Measurements from ENCODE around the gene PARVA.

PARVA gene

GRCh38 chr11:12499071-12499470 is 121.7 kb downstream of the PARVA start:
- TF ChIP-seq NFIC (IDR thresholded peaks at IDR 0.05) = no peak
- TF ChIP-seq YY1 (IDR thresholded peaks at IDR 0.05; ENCODE audit: low read depth) = no peak
- no peak for TF ChIP-seq TCF12 (IDR thresholded peaks at IDR 0.05; ENCODE audit: low read depth)
- no peak for TF ChIP-seq TAF1 (IDR thresholded peaks at IDR 0.05; ENCODE audit: low read depth)
- TF ChIP-seq CREB1 (IDR thresholded peaks at IDR 0.05; ENCODE audit: low read depth) = no peak
- no peak for TF ChIP-seq ZBTB7A (IDR thresholded peaks at IDR 0.05; ENCODE audit: low read depth)
- TF ChIP-seq EGR1 (IDR thresholded peaks at IDR 0.05) = no peak
- TF ChIP-seq TEAD4 (IDR thresholded peaks at IDR 0.05) = no peak
- no peak for TF ChIP-seq REST (IDR thresholded peaks at IDR 0.05; ENCODE audit: low read depth)
- no peak for TF ChIP-seq CEBPB (IDR thresholded peaks at IDR 0.05)
- no peak for TF ChIP-seq RAD21 (IDR thresholded peaks at IDR 0.05; ENCODE audit: low read depth)
- no peak for TF ChIP-seq EP300 (IDR thresholded peaks at IDR 0.05; ENCODE audit: borderline replicate concordance)
- no peak for TF ChIP-seq MAX (IDR thresholded peaks at IDR 0.05)
- no peak for TF ChIP-seq FOXM1 (IDR thresholded peaks at IDR 0.05; ENCODE audit: borderline replicate concordance, low read depth)
- no peak for TF ChIP-seq USF1 (IDR thresholded peaks at IDR 0.05)

- no peak for TF ChIP-seq MAX (IDR thresholded peaks at IDR 0.05)
- TF ChIP-seq TEAD4 (IDR thresholded peaks at IDR 0.05) = no peak
- TF ChIP-seq TCF12 (IDR thresholded peaks at IDR 0.05; ENCODE audit: low read depth) = no peak
- no peak for TF ChIP-seq NFIC (IDR thresholded peaks at IDR 0.05)
- no peak for TF ChIP-seq RAD21 (IDR thresholded peaks at IDR 0.05; ENCODE audit: low read depth)
- TF ChIP-seq EGR1 (IDR thresholded peaks at IDR 0.05) = no peak
- TF ChIP-seq REST (IDR thresholded peaks at IDR 0.05; ENCODE audit: low read depth) = no peak
- no peak for TF ChIP-seq FOXM1 (IDR thresholded peaks at IDR 0.05; ENCODE audit: borderline replicate concordance, low read depth)
- no peak for TF ChIP-seq CEBPB (IDR thresholded peaks at IDR 0.05)
- TF ChIP-seq USF1 (IDR thresholded peaks at IDR 0.05) = no peak
- no peak for TF ChIP-seq EP300 (IDR thresholded peaks at IDR 0.05; ENCODE audit: borderline replicate concordance)
- TF ChIP-seq YY1 (IDR thresholded peaks at IDR 0.05; ENCODE audit: low read depth) = no peak
- TF ChIP-seq ZBTB7A (IDR thresholded peaks at IDR 0.05; ENCODE audit: low read depth) = no peak
- TF ChIP-seq TAF1 (IDR thresholded peaks at IDR 0.05; ENCODE audit: low read depth) = no peak
- no peak for TF ChIP-seq CREB1 (IDR thresholded peaks at IDR 0.05; ENCODE audit: low read depth)
Measured at GRCh38 chr11:12502046-12502445, 124.7 kb downstream of the PARVA start.

GRCh38 chr11:12503039-12503484 is 125.7 kb downstream of the PARVA start:
- TF ChIP-seq FOXM1 (IDR thresholded peaks at IDR 0.05; ENCODE audit: borderline replicate concordance, low read depth) (no peak), TAF1 (IDR thresholded peaks at IDR 0.05; ENCODE audit: low read depth) (no peak), RAD21 (IDR thresholded peaks at IDR 0.05; ENCODE audit: low read depth) (no peak), NFIC (IDR thresholded peaks at IDR 0.05) (no peak), MAX (IDR thresholded peaks at IDR 0.05) (no peak), TCF12 (IDR thresholded peaks at IDR 0.05; ENCODE audit: low read depth) (no peak), ZBTB7A (IDR thresholded peaks at IDR 0.05; ENCODE audit: low read depth) (no peak), EP300 (IDR thresholded peaks at IDR 0.05; ENCODE audit: borderline replicate concordance) (no peak), USF1 (IDR thresholded peaks at IDR 0.05) (no peak), TEAD4 (IDR thresholded peaks at IDR 0.05) (no peak), CREB1 (IDR thresholded peaks at IDR 0.05; ENCODE audit: low read depth) (no peak), REST (IDR thresholded peaks at IDR 0.05; ENCODE audit: low read depth) (no peak), YY1 (IDR thresholded peaks at IDR 0.05; ENCODE audit: low read depth) (no peak), CEBPB (IDR thresholded peaks at IDR 0.05) (no peak)

Measured in Ishikawa (cell line).